NCI-H1417 (cell line): ENCODE measurements around the gene JAZF1.

ENCODE experiments used
- DNase-seq, 3 experiments: peaks; one replicate each; lab custom pipeline; 2025; lab: John Stamatoyannopoulos, UW

The JAZF1 gene

GRCh38 chr7:28191751-28192150 is 11.2 kb upstream of the JAZF1 start:
- no peak for DNase-seq

GRCh38 chr7:28191184-28191583 is 10.6 kb upstream of the JAZF1 start:
- DNase-seq: no peak

GRCh38 chr7:28190077-28190710 is 9.6 kb upstream of the JAZF1 start:
- no peak for DNase-seq

- peak in 1 of 3 experiments; percentile 2 for DNase-seq
Measured at GRCh38 chr7:28187012-28187411, 6.4 kb upstream of the JAZF1 start.

GRCh38 chr7:28183627-28184026 is 3.0 kb upstream of the JAZF1 start:
- DNase-seq: no peak

- DNase-seq: no peak
Measured at GRCh38 chr7:28182071-28182471, 1.5 kb upstream of the JAZF1 start.

DNA sequence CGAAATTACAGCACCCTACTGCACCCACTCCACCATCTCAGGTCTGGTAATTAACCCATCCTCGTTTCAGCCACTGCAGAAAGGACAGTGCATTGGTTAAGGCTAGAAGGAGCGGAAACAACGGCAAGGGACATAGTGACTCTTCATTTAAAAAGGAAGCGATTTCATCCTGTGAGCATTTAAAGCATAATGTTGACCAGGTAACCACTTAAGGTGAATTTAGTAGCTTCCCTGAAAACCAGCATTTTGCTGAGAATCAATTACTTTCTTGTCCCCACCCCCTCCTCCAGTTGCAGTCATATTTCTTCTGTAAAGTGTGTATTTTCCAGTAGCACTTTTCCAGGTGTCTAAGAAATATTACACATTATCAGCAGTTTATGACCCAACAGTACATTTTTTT is 821 bp upstream of the JAZF1 start:
- no peak for DNase-seq

DNA sequence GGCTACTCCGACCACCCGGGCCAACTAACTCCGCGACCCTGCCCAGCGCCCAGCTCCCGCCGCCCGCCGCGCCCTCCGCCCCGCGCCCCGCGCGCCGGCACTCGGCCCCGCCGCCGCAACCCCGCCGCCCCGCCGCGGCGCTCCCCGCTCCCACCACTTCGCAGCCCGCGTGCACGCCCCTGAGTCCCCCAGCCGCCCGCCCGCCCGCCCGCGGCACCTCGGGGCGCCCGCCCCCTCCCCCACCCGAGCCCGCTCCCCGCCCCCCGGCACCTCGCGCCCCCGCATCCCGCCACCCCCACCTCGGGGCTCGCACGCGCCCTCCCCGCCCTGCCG is 598 bp downstream of the JAZF1 start:
- DNase-seq: no peak

GRCh38 chr7:28179120-28180030 is 1.2 kb downstream of the JAZF1 start:
- DNase-seq: peak; percentile 64 to 81 (median 77)

DNA sequence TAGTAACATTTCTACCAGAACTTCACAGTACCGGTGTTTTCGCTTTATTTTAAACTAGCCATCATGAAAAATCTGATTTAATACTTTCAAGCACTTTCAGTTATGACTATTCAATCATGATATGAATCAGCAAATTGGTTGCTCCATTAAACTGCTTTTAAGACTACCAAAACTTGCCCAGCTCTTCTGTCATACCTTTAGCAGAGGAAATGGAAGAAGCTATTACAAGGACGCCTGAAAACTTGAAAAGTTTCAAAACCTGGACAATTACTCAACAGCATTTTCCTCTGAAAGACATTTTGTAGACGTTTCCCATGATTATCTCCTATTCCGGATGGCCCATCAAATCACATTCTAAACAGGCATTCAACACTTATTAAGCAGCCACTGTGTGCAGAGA is 2.0 kb downstream of the JAZF1 start:
- no peak for DNase-seq

- no peak for DNase-seq
Measured at GRCh38 chr7:28177836-28178235, 2.8 kb downstream of the JAZF1 start.

DNA sequence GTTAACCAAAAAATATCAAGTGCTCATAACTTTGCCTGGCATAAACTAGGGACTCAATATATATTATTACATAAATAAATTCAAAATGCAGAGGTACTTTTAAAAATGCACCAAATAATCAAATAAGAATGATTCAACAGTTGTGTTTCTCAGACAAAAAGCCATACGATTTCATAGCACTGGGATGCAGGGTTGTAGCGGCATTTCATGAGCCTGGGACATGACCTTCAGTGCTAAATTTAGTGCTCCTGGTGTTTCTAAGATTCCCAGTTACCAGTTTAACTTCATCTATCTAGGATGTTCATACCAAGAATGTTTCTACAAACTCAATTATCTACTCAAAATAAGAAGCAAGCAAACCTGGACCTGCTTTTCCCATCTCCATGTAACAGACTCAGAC is 4.0 kb downstream of the JAZF1 start:
- DNase-seq: no peak

- DNase-seq: no peak
Measured at GRCh38 chr7:28176174-28176573, 4.4 kb downstream of the JAZF1 start.

DNA sequence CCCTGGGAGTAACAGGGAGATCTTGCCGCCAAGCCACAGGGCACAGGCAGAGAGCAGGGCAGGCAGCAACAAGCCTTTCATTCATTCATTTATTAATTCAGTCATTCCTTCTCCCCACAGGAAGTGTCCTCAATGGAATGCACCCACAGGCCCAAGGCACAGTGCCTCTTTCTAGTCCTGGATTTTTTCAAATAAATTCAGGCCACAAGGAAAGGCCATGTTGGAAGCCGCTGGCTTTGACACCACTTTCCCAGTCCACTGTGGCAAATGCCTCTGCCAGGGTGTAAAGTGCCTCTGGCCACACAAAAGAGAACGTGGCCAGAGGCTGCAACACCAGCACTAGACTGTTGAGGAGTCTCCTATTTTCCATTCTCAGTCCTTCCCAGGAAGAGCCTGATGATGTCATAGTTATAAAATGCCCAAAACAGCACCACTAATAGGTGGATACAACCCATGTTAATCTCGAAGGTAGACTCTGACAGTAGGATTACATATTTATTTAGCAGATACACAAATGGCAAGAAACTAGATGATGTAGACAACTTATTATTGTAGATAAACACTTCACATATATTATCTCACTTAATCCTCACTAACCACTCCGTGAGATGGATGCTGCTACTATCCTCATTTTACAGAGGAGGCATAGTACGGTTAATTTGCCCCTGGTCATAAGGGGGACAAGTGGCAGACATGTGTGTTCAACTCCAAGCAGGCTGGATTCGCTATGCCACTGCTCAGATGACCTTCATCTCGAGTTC is 5.5 kb downstream of the JAZF1 start:
- no peak for DNase-seq

GRCh38 chr7:28174442-28174841 is 6.2 kb downstream of the JAZF1 start:
- no peak for DNase-seq

- no peak for DNase-seq
Measured at GRCh38 chr7:28173531-28173930, 7.1 kb downstream of the JAZF1 start.

GRCh38 chr7:28172958-28173357 is 7.6 kb downstream of the JAZF1 start:
- DNase-seq: no peak

DNA sequence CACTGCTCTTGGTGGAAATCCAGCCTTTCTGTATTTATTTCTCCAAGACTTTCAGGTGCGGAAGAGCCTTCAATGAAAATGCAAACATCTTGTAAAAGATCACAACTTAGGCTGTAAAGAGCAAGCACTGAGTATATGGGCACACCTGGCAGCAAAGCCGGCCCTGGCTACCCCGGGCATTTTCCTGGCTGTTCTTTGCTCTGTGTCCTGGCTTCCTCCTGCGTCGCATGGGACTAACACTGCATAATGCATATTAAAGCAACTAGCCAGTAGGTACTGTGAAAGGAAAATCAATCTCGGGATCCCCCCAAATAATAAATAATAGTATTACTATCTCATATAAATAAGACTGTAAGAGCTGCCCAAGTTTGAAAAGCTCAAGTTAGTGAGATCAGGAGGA is 9.9 kb downstream of the JAZF1 start:
- DNase-seq: no peak

DNA sequence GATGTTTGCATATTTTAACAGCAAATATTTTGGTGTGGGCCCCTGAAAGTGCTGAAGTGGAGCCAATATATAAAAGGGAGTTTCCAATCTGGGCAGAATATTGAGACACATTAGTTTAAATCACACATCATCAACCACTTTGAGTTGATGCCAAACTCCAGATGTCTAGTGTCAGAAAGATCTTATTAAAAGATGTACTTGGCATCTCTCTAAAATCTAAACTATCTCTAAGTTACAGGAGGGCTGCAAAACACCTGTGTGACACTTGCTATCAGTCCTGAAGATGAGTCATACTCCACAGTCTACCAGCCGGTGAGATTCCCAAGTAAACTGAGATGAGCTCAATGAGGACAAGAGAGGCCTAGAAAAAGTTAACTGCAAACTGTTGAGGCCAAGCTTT is 11.4 kb downstream of the JAZF1 start:
- DNase-seq: no peak

- no peak for DNase-seq
Measured at GRCh38 chr7:28168393-28169158, 12.0 kb downstream of the JAZF1 start.

- DNase-seq: no peak
Measured at GRCh38 chr7:28166982-28167715, 13.4 kb downstream of the JAZF1 start.
